SW480 (cell line): ENCODE measurements around the gene SOX10.
"Not testable (repeated sequence)": the region's sequence is repeated elsewhere in the genome, so short reads cannot be mapped to it uniquely, and the experiment has no call there.

ENCODE experiments used
- DNase-seq: peaks from one replicate; pipeline ENCODE4 v3.0.0-alpha.2; 2016; ENCODE audit warnings: low spot score

SOX10 gene

GRCh38 chr22:37985751-37986281 is 1.5 kb upstream of the SOX10 start:
- no peak for DNase-seq

- no peak for DNase-seq
These were observed 763 bp upstream of the SOX10 start for GRCh38 chr22:37985050-37985585.

GRCh38 chr22:37982938-37983859 is 1.2 kb downstream of the SOX10 start:
- DNase-seq: no peak

GRCh38 chr22:37982151-37982785 is 2.1 kb downstream of the SOX10 start:
- DNase-seq: no peak

GRCh38 chr22:37981282-37982011 is 2.9 kb downstream of the SOX10 start:
- no peak for DNase-seq

- no peak for DNase-seq
These were observed 4.6 kb downstream of the SOX10 start for GRCh38 chr22:37979782-37980181.

GRCh38 chr22:37976547-37976946 is 7.8 kb downstream of the SOX10 start:
- DNase-seq: no peak

- DNase-seq: not testable (repeated sequence)
These were observed 8.3 kb downstream of the SOX10 start for GRCh38 chr22:37976022-37976421.

- no peak for DNase-seq
These were observed 9.2 kb downstream of the SOX10 start for GRCh38 chr22:37975153-37975552.

- DNase-seq: no peak
These were observed 10.8 kb downstream of the SOX10 start for GRCh38 chr22:37973271-37974170.

- DNase-seq: no peak
These were observed 11.8 kb downstream of the SOX10 start for GRCh38 chr22:37972527-37972926.

- no peak for DNase-seq
These were observed 12.6 kb downstream of the SOX10 start for GRCh38 chr22:37971475-37972434.

GRCh38 chr22:37970864-37971263 is 13.5 kb downstream of the SOX10 start:
- DNase-seq: no peak

- no peak for DNase-seq
These were observed 15.7 kb downstream of the SOX10 start for GRCh38 chr22:37968452-37969251.

GRCh38 chr22:37967637-37968451 is 16.5 kb downstream of the SOX10 start:
- DNase-seq: no peak

GRCh38 chr22:37967147-37967546 is 17.2 kb downstream of the SOX10 start:
- DNase-seq: no peak

GRCh38 chr22:37965940-37966664 is 18.3 kb downstream of the SOX10 start:
- DNase-seq: no peak
